Limb (tissue), 2 donors: ENCODE results near the gene TEX36.
"Not testable (repeated sequence)": the region's sequence is repeated elsewhere in the genome, so short reads cannot be mapped to it uniquely, and the experiment has no call there.

Experiments used
- DNase-seq, 2 donors: peaks; one replicate each; pipeline ENCODE4 v3.0.0-alpha.2; 2016; ENCODE audit errors: extremely low spot score in 2 of 2

TEX36 gene

GRCh38 chr10:125634606-125635005, 48.4 kb downstream of the TEX36 start:
- DNase-seq, result no peak

- DNase-seq, result peak in 1 of 2 donors; percentile 37
Measured at GRCh38 chr10:125633517-125633999, 49.4 kb downstream of the TEX36 start.

- DNase-seq, result no peak
Measured at GRCh38 chr10:125631806-125632205, 51.2 kb downstream of the TEX36 start.

GRCh38 chr10:125629758-125630376, 53.1 kb downstream of the TEX36 start:
- DNase-seq, result peak in 1 of 2 donors; percentile 44

GRCh38 chr10:125628104-125629049, 54.6 kb downstream of the TEX36 start:
- no peak for DNase-seq

- no peak for DNase-seq
Measured at GRCh38 chr10:125627646-125628045, 55.3 kb downstream of the TEX36 start.

- no peak for DNase-seq
Measured at GRCh38 chr10:125626671-125627070, 56.3 kb downstream of the TEX36 start.

GRCh38 chr10:125625586-125625985, 57.4 kb downstream of the TEX36 start:
- no peak for DNase-seq

- no peak for DNase-seq
Measured at GRCh38 chr10:125624800-125625199, 58.2 kb downstream of the TEX36 start.

GRCh38 chr10:125621052-125621451, 61.9 kb downstream of the TEX36 start:
- DNase-seq, result no peak

- no peak for DNase-seq
Measured at GRCh38 chr10:125620401-125620800, 62.6 kb downstream of the TEX36 start.

GRCh38 chr10:125613062-125613461, 69.9 kb downstream of the TEX36 start:
- DNase-seq, result not testable (repeated sequence)

- DNase-seq, result no peak
Measured at GRCh38 chr10:125611756-125612155, 71.2 kb downstream of the TEX36 start.

- no peak for DNase-seq
Measured at GRCh38 chr10:125611216-125611615, 71.7 kb downstream of the TEX36 start.

GRCh38 chr10:125609859-125610258, 73.1 kb downstream of the TEX36 start:
- DNase-seq, result no peak

GRCh38 chr10:125608474-125608873, 74.5 kb downstream of the TEX36 start:
- DNase-seq, result no peak

GRCh38 chr10:125607689-125608290, 75.2 kb downstream of the TEX36 start:
- no peak for DNase-seq

- no peak for DNase-seq
Measured at GRCh38 chr10:125606414-125607010, 76.5 kb downstream of the TEX36 start.
